Lower leg skin (tissue), 3 donors: ENCODE measurements around the gene STAT5B.

Experiments used
- CTCF ChIP-seq, 3 donors: fragments of 450-650 bp; IDR thresholded peaks; one replicate each; pipeline ENCODE4 v1.5.1; 2016; ENCODE audit warnings: antibody characterized with exemption in 3 of 3, mild to moderate bottlenecking in 3 of 3, moderate library complexity in 2 of 3
- POLR2A ChIP-seq, 2 donors: fragments of 450-650 bp; IDR thresholded peaks; one replicate each; pipeline ENCODE4 v1.6.1; 2016 to 2017; ENCODE audit warnings: antibody characterized with exemption in 2 of 2, mild to moderate bottlenecking in 1 of 2, moderate library complexity in 1 of 2

DNA sequence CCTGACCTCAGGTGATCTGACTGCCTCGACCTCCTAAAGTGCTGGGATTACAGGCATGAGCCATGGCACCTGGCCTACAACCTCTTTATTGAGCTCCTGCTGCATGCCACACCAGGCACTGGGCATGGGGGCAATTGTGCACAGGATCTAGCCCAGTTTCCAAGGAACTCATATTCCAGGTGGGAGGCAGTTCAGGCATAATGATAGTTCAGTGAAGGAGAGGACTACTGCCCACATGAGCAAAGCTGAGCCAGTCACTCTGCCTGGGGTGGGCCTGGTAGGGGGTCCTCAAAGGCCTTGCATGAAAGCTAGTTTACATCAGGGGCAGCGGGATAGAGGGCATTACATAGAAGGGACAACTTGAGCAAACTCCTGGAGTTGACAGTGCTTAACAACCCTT lies 88.4 kb downstream of the STAT5B start:
- TF ChIP-seq POLR2A (IDR thresholded peaks at IDR 0.05): no peak
- no peak for TF ChIP-seq CTCF (IDR thresholded peaks at IDR 0.05)
